Stimulated activated naive CD8-positive, alpha-beta T cell treated with anti-CD3 and anti-CD28 coated beads, Interleukin-15, amount 100 ng/mL, for 72 hours (primary cell): ENCODE data around the gene IDH3A.
A peak's percentile ranks its signal among the peaks of the same experiment; 100 is the strongest.

Experiments
- ATAC-seq: fragments of 150-1000 bp; cut with Tn5 transposase; 2 replicates; pipeline ENCODE4 v1.10.0; 2021; ENCODE audit warnings: mild to moderate bottlenecking, moderate library complexity
- DNase-seq, 2 donors: peaks; one replicate each; pipeline ENCODE4 v3.0.0; 2021 to 2022
- H3K27ac Mint-ChIP-seq, 2 donors: one replicate each; pipeline ENCODE4 v1.8.0; 2022; ENCODE audit warnings: mild to moderate bottlenecking in 2 of 2, mixed read lengths in 2 of 2, moderate library complexity in 2 of 2
- H3K27me3 Mint-ChIP-seq: one replicate; pipeline ENCODE4 v1.8.0; 2022; ENCODE audit warnings: mixed read lengths
- H3K4me1 Mint-ChIP-seq: one replicate; pipeline ENCODE4 v1.8.0; 2022; ENCODE audit warnings: mild to moderate bottlenecking, mixed read lengths
- H3K4me3 Mint-ChIP-seq, 2 donors: one replicate each; pipeline ENCODE4 v1.8.0; 2022; ENCODE audit warnings: mild to moderate bottlenecking in 2 of 2, mixed read lengths in 2 of 2, moderate library complexity in 1 of 2
- H3K9me3 Mint-ChIP-seq, 2 donors: one replicate each; pipeline ENCODE4 v1.8.0; 2022; ENCODE audit warnings: mixed read lengths in 2 of 2

The IDH3A gene

GRCh38 chr15:78210349-78210717 lies 61.2 kb downstream of the IDH3A start:
- H3K9me3 Mint-ChIP-seq: no peaks in the 10 kb centered on the region
- no peak for ATAC-seq
- no peak overlapping the region for H3K27ac Mint-ChIP-seq
- no peak overlapping the region for H3K4me3 Mint-ChIP-seq
- H3K27me3 Mint-ChIP-seq: peaks cover 15% of the 10 kb centered on the region
- DNase-seq: no peak
- H3K4me1 Mint-ChIP-seq: no peaks in the 10 kb centered on the region

- ATAC-seq: no peak
- DNase-seq: no peak
- no peak overlapping the region for H3K4me3 Mint-ChIP-seq
- no peaks in the 10 kb centered on the region for H3K9me3 Mint-ChIP-seq
- no peaks in the 10 kb centered on the region for H3K4me1 Mint-ChIP-seq
- no peak overlapping the region for H3K27ac Mint-ChIP-seq
- H3K27me3 Mint-ChIP-seq: peaks cover 15% of the 10 kb centered on the region
Observed at GRCh38 chr15:78211189-78211921, 62.2 kb downstream of the IDH3A start.

- Mint-ChIP-seq H3K4me1 (no peaks in the 10 kb centered on the region), H3K27ac (no peak overlapping the region), H3K4me3 (no peak overlapping the region), H3K9me3 (no peaks in the 10 kb centered on the region), H3K27me3 (peaks cover 15% of the 10 kb centered on the region)
- DNase-seq (no peak), ATAC-seq (no peak)
Observed at GRCh38 chr15:78212008-78212407, 62.8 kb downstream of the IDH3A start.

- peak overlapping the region in 1 of 2 donors; percentile 33 for H3K27ac Mint-ChIP-seq
- no peak for DNase-seq
Observed at GRCh38 chr15:78212546-78213424, 63.6 kb downstream of the IDH3A start.

GRCh38 chr15:78213425-78213750 lies 64.2 kb downstream of the IDH3A start:
- no peaks in the 10 kb centered on the region for H3K9me3 Mint-ChIP-seq
- no peak overlapping the region for H3K4me3 Mint-ChIP-seq
- ATAC-seq: no peak
- no peak for DNase-seq
- no peaks in the 10 kb centered on the region for H3K4me1 Mint-ChIP-seq
- peaks cover 15% of the 10 kb centered on the region for H3K27me3 Mint-ChIP-seq
- no peak overlapping the region for H3K27ac Mint-ChIP-seq

More at GRCh38 chr15:78212546-78213424, 63.6 kb downstream of the IDH3A start:
- H3K27me3 Mint-ChIP-seq: peaks cover 15% of the 10 kb centered on the region
- H3K4me3 Mint-ChIP-seq: no peak overlapping the region
- ATAC-seq: no peak
- H3K4me1 Mint-ChIP-seq: no peaks in the 10 kb centered on the region
- no peaks in the 10 kb centered on the region for H3K9me3 Mint-ChIP-seq

GRCh38 chr15:78213956-78214355 lies 64.8 kb downstream of the IDH3A start:
- DNase-seq: no peak
- ATAC-seq: no peak
- Mint-ChIP-seq H3K4me1 (no peaks in the 10 kb centered on the region), H3K27ac (no peak overlapping the region), H3K27me3 (peaks cover 15% of the 10 kb centered on the region), H3K9me3 (no peaks in the 10 kb centered on the region), H3K4me3 (no peak overlapping the region)

GRCh38 chr15:78216276-78217104 lies 67.3 kb downstream of the IDH3A start:
- Mint-ChIP-seq H3K27ac (no peak overlapping the region), H3K27me3 (peaks cover 15% of the 10 kb centered on the region), H3K4me3 (no peak overlapping the region), H3K4me1 (no peaks in the 10 kb centered on the region), H3K9me3 (no peaks in the 10 kb centered on the region)
- ATAC-seq: no peak
- DNase-seq: no peak

GRCh38 chr15:78220713-78221112 lies 71.6 kb downstream of the IDH3A start:
- Mint-ChIP-seq H3K4me3 (no peak overlapping the region), H3K27me3 (no peaks in the 10 kb centered on the region)

More at GRCh38 chr15:78220713-78221112, 71.6 kb downstream of the IDH3A start:
- no peaks in the 10 kb centered on the region for H3K9me3 Mint-ChIP-seq
- H3K27ac Mint-ChIP-seq: no peak overlapping the region
- H3K4me1 Mint-ChIP-seq: no peaks in the 10 kb centered on the region
- ATAC-seq (no peak), DNase-seq (no peak)
